Measurements from ENCODE around the gene SPSB4.
A peak's percentile ranks its signal among the peaks of the same experiment; 100 is the strongest.
"Not testable (repeated sequence)": the region's sequence is repeated elsewhere in the genome, so short reads cannot be mapped to it uniquely, and the experiment has no call there.

Gene SPSB4

GRCh38 chr3:141050576-141051442 is at the start of gene SPSB4:
TSS of gene SPSB4 (plus strand) at chr3:141051347. CDS start at chr3:141066105, 14,758 bp downstream.
- no peak for DNase-seq (ENCODE audit: low spot score)

GRCh38 chr3:141006344-141006743 is 44.8 kb upstream of the SPSB4 start:
- no peak for DNase-seq (ENCODE audit: low spot score)

GRCh38 chr3:141009496-141009895 is 41.7 kb upstream of the SPSB4 start:
- no peak for DNase-seq (ENCODE audit: low spot score)

- DNase-seq (ENCODE audit: low spot score): peak; percentile 53
Observed at GRCh38 chr3:141011232-141011996, 39.7 kb upstream of the SPSB4 start.

- DNase-seq (ENCODE audit: low spot score): no peak
Observed at GRCh38 chr3:141011997-141012262, 39.2 kb upstream of the SPSB4 start.

- DNase-seq (ENCODE audit: low spot score): no peak
Observed at GRCh38 chr3:141012571-141012970, 38.6 kb upstream of the SPSB4 start.

- DNase-seq (ENCODE audit: low spot score): no peak
Observed at GRCh38 chr3:141015481-141015880, 35.7 kb upstream of the SPSB4 start.

- not testable (repeated sequence) for DNase-seq (ENCODE audit: low spot score)
Observed at GRCh38 chr3:141017366-141018322, 33.5 kb upstream of the SPSB4 start.

GRCh38 chr3:141019244-141019643 is 31.9 kb upstream of the SPSB4 start:
- DNase-seq (ENCODE audit: low spot score): no peak

GRCh38 chr3:141020143-141020830 is 30.9 kb upstream of the SPSB4 start:
- DNase-seq (ENCODE audit: low spot score): no peak

GRCh38 chr3:141021261-141021660 is 29.9 kb upstream of the SPSB4 start:
- DNase-seq (ENCODE audit: low spot score): no peak

- no peak for DNase-seq (ENCODE audit: low spot score)
Observed at GRCh38 chr3:141030296-141030695, 20.9 kb upstream of the SPSB4 start.

- DNase-seq (ENCODE audit: low spot score): no peak
Observed at GRCh38 chr3:141039589-141039988, 11.6 kb upstream of the SPSB4 start.

- DNase-seq (ENCODE audit: low spot score): no peak
Observed at GRCh38 chr3:141044695-141045641, 6.2 kb upstream of the SPSB4 start.

- DNase-seq (ENCODE audit: low spot score): no peak
Observed at GRCh38 chr3:141045849-141046248, 5.3 kb upstream of the SPSB4 start.

- DNase-seq (ENCODE audit: low spot score): no peak
Observed at GRCh38 chr3:141047168-141047567, 4.0 kb upstream of the SPSB4 start.

- DNase-seq (ENCODE audit: low spot score): no peak
Observed at GRCh38 chr3:141049681-141050080, 1.5 kb upstream of the SPSB4 start.

GRCh38 chr3:141051443-141052200 is 475 bp downstream of the SPSB4 start:
- no peak for DNase-seq (ENCODE audit: low spot score)

- no peak for DNase-seq (ENCODE audit: low spot score)
Observed at GRCh38 chr3:141052201-141053069, 1.3 kb downstream of the SPSB4 start.
